ENCODE data around the gene SAG. TPM values are rescaled to one million over a fixed set of nuclear protein-coding genes. Genes with fewer than 3 reads are reported as not detected.

SAG gene
- total and polyA plus RNA-seq, 9 of the 15 experiments (the other 6 are each of a cell fraction or from before 2014, with no cell fraction given), result 0.04 to 0.64 (median 0.31) TPM; not detected in 5

DNA sequence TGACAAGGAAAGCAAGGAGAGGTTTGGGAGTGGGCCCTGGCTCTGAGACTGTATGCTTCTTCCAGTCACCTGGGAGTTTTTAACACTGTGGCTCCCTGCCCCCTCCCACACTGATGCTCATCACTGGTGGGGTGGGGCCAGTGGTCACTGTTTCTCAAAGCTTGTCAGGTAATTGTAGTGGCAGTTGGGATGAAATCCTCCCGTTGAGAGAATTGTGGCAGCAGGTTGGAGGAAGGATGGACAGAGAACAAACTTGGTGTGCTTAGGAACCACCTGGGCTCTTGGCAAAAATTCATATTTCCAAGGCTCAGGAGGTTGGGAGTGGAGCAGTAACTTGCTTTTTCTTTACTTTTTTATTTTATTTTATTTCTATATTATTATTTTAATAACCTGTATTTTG, 71.8 kb downstream of the SAG start:
- Histone ChIP-seq H3K4me1 (replicated peaks in 1 of 2; ENCODE audit: control insufficient read depth in 2 of 2, insufficient read depth in 2 of 2, low read length in 2 of 2) (peaks cover 0 to 5% of the 10 kb centered on the region in 2 experiments; a peak in 4 of 5 replicates), H3K27me3 (ENCODE audit: control insufficient read depth in 2 of 2, insufficient read depth in 2 of 2, low read length in 2 of 2) (no peaks in the 10 kb centered on the region), H3K4me3 (no peak overlapping the region), H3K4me2 (ENCODE audit: insufficient read depth, low read length) (no peak overlapping the region), H3K79me2 (ENCODE audit: control insufficient read depth, insufficient read depth, low read length) (peaks cover 14% of the 10 kb centered on the region), H4K20me1 (replicated peaks; ENCODE audit: control insufficient read depth, insufficient read depth, low read length) (0 out of 2 replicates have a peak, but pooled peaks cover 5% of the 10 kb centered on the region), H3K36me3 (ENCODE audit: control insufficient read depth, insufficient read depth, low read length) (0 out of 3 replicates have a peak, but pooled peaks cover 5% of the 10 kb centered on the region), H3K9me1 (ENCODE audit: control insufficient read depth, insufficient read depth, low read length) (no peaks in the 10 kb centered on the region), H2AFZ (ENCODE audit: low read depth, low read length) (no peak overlapping the region), H3K27ac (ENCODE audit: extremely low read depth, low read depth, low read length) (no peak overlapping the region), H3K9me3 (replicated peaks; ENCODE audit: control insufficient read depth, insufficient read depth, low read depth, low read length) (no peaks in the 10 kb centered on the region), H3K9ac (ENCODE audit: insufficient read depth in 1 of 2, low read depth in 2 of 2, low read length in 2 of 2) (no peak overlapping the region)
- in situ Hi-C loops (cut with MboI) (no loop called here), intact Hi-C loops (cut with micrococcal nuclease) (no loop called here)
- ATAC-seq (no peak), DNase-seq (ENCODE audit: extremely low read depth in 1 of 4, low spot score in 3 of 4) (no peak), FAIRE-seq (no peak)
- CTCF ChIA-PET (ENCODE audit: low intra/inter-chr PET ratio), result no interaction called here
- TF ChIP-seq U2AF2 (optimal IDR thresholded peaks at IDR 0.05; ENCODE audit: low read depth, low read length) (no peak), STAT5A (IDR thresholded peaks at IDR 0.05; ENCODE audit: borderline replicate concordance, low read length) (no peak), NFIX (CRISPR knock-in tag; IDR thresholded peaks at IDR 0.05; ENCODE audit: low read depth) (no peak), CREM (IDR thresholded peaks at IDR 0.05; ENCODE audit: low read depth) (no peak), POLR3A (IDR thresholded peaks at IDR 0.05; ENCODE audit: borderline replicate concordance, extremely low read depth, insufficient read depth, insufficient read length) (no peak), ZNF561 (CRISPR knock-in tag; conservative IDR thresholded peaks at IDR 0.05) (no peak), ZNF311 (CRISPR knock-in tag; IDR thresholded peaks at IDR 0.05) (no peak), SLC30A9 (CRISPR knock-in tag; IDR thresholded peaks at IDR 0.05) (no peak), RB1 (IDR thresholded peaks at IDR 0.05; ENCODE audit: low read depth) (no peak), L3MBTL2 (IDR thresholded peaks at IDR 0.05) (no peak)
- WGBS (ENCODE audit: insufficient coverage, low coverage, missing lambda C conversion rate), result 0% methylated on average over 1 of the region's 1 CpG
- POLR2A ChIA-PET, result interaction anchor here (0.7 kb wide), 1 partner anchor 8 kb away, joined by 3 read pairs; no protein-coding TSS in a partner anchor
- no TSS peak for BruUV-seq (replicated peaks)
